Endothelial cell of umbilical vein (primary cell): ENCODE results near the gene FAS. TPM values are rescaled to one million over a fixed set of nuclear protein-coding genes. Genes with fewer than 3 reads are reported as not detected.
A peak's percentile ranks its signal among the peaks of the same experiment; 100 is the strongest.

Experiments
- Bru-seq: library from RNA; stranded (reverse); fragments of 400-500 nt; gene quantifications from one replicate; lab custom pipeline; 2021; lab: Mats Ljungman, UMichigan
- BruChase-seq, 2 experiments: library from RNA; stranded (reverse); fragments of 400-500 nt; gene quantifications; one replicate each; lab custom pipeline; 2021; lab: Mats Ljungman, UMichigan
- BruUV-seq: library from RNA; stranded (reverse); fragments of 400-500 nt; replicated peaks from 2 replicates; lab custom pipeline; 2021; lab: Mats Ljungman, UMichigan
- CTCF ChIA-PET: fragments of 300-600, 350-600 bp; sonication (Branson Sonifier 250); formaldehyde crosslinking; loops from one replicate; lab custom pipeline; 2021; ENCODE audit warnings: antibody characterized with exemption, inconsistent platforms; lab: Charles Lee
- POLR2A ChIA-PET: fragments of 300-600, 350-600 bp; sonication (Branson Sonifier 250); formaldehyde crosslinking; loops from one replicate; lab custom pipeline; 2021; ENCODE audit warnings: antibody characterized with exemption, inconsistent platforms; lab: Charles Lee
- DNase-seq: peaks from one replicate; pipeline ENCODE4 v3.0.0-alpha.2; 2011; ENCODE audit warnings: low read depth, low spot score
- FAIRE-seq: peaks from 2 replicates; lab custom pipeline; 2011; peaks lifted over from hg19 to GRCh38; lab: Jason Lieb, UNC
- H2AFZ ChIP-seq: 2 replicates; pipeline ENCODE4 v1.6.0; 2012; ENCODE audit warnings: low read depth, low read length, control low read depth, inconsistent platforms
- H3K27ac ChIP-seq: 2 replicates; pipeline ENCODE4 v1.5.1; 2011; ENCODE audit warnings: low read depth, mild to moderate bottlenecking, control low read depth, low read length, moderate library complexity; ENCODE audit not compliant: insufficient read depth
- H3K27me3 ChIP-seq, 2 experiments: 2 replicates each; pipeline versions ENCODE4 v1.6.0 to v1.6.1; 2011; ENCODE audit warnings: low read length in 2 of 2, mixed read lengths in 1 of 2; ENCODE audit not compliant: control insufficient read depth in 2 of 2, insufficient read depth in 2 of 2
- H3K36me3 ChIP-seq, 2 experiments: 2 replicates in 1 of 2; 3 replicates in 1 of 2; pipeline ENCODE4 v1.5.1; 2011; ENCODE audit warnings: low read length in 2 of 2, mild to moderate bottlenecking in 1 of 2, moderate library complexity in 1 of 2; ENCODE audit not compliant: control insufficient read depth in 2 of 2, insufficient read depth in 2 of 2; ENCODE audit errors: extremely low read depth in 1 of 2
- H3K4me1 ChIP-seq: 3 replicates; pipeline ENCODE4 v1.5.1; 2011; ENCODE audit warnings: mild to moderate bottlenecking, low read length; ENCODE audit not compliant: control insufficient read depth, insufficient read depth; ENCODE audit errors: extremely low read depth
- H3K4me2 ChIP-seq: 2 replicates; pipeline ENCODE4 v1.6.1; 2011; ENCODE audit warnings: low read length, control low read depth, mixed read lengths; ENCODE audit not compliant: insufficient read depth
- H3K4me3 ChIP-seq, 3 experiments: fragments of 200-600 bp in 1 of 3; sonication (generic), shearing (Covaris generic) in 1 of 3; replicated peaks in 1 of 3; 2 replicates each; pipeline ENCODE4 v1.5.1; 2011 to 2016; ENCODE audit warnings: control low read depth in 3 of 3, low read length in 3 of 3, mild to moderate bottlenecking in 2 of 3, inconsistent platforms in 1 of 3, low read depth in 1 of 3, moderate library complexity in 1 of 3; ENCODE audit not compliant: insufficient read depth in 1 of 3
- H3K79me2 ChIP-seq: 2 replicates; pipeline ENCODE4 v1.6.0; 2012; ENCODE audit warnings: low read length, inconsistent platforms; ENCODE audit not compliant: control insufficient read depth, insufficient read depth
- H3K9ac ChIP-seq: replicated peaks from 2 replicates; pipeline ENCODE3; 2011; ENCODE audit warnings: low read length, control low read depth; ENCODE audit not compliant: insufficient read depth; ENCODE audit errors: extremely low read depth
- H3K9me1 ChIP-seq: replicated peaks from 3 replicates; pipeline ENCODE4 v1.6.0; 2011; ENCODE audit warnings: mild to moderate bottlenecking, low read length; ENCODE audit not compliant: control insufficient read depth, insufficient read depth; ENCODE audit errors: extremely low read depth
- H3K9me3 ChIP-seq: replicated peaks from 2 replicates; pipeline ENCODE4 v1.5.1; 2012; ENCODE audit warnings: low read length, inconsistent platforms; ENCODE audit not compliant: control insufficient read depth, insufficient read depth
- H4K20me1 ChIP-seq: replicated peaks from 2 replicates; pipeline ENCODE3; 2011; ENCODE audit warnings: mild to moderate bottlenecking, low read length; ENCODE audit not compliant: control insufficient read depth, insufficient read depth; ENCODE audit errors: extremely low read depth
- EZH2 ChIP-seq: IDR thresholded peaks from 2 replicates; pipeline ENCODE4 v1.6.1; 2012; ENCODE audit warnings: borderline replicate concordance, low read depth, mild to moderate bottlenecking, moderate library complexity, low read length, inconsistent platforms; ENCODE audit not compliant: severe bottlenecking
- FOS ChIP-seq: IDR thresholded peaks from 2 replicates; pipeline ENCODE4 v1.6.1; 2011; ENCODE audit warnings: mild to moderate bottlenecking, low read length, moderate library complexity, borderline replicate concordance; ENCODE audit not compliant: insufficient read depth
- GATA2 ChIP-seq: IDR thresholded peaks from 2 replicates; pipeline ENCODE4 v1.7.0; 2011; ENCODE audit warnings: low read depth, mild to moderate bottlenecking, moderate library complexity, mixed read lengths, low read length; ENCODE audit not compliant: insufficient read length, insufficient read depth
- JUN ChIP-seq: IDR thresholded peaks from 2 replicates; pipeline ENCODE4 v1.6.1; 2011; ENCODE audit warnings: borderline replicate concordance, low read depth; ENCODE audit not compliant: insufficient read length, insufficient read depth
- MYC ChIP-seq: IDR thresholded peaks from one replicate; pipeline ENCODE4 v1.6.1; 2011; ENCODE audit warnings: mild to moderate bottlenecking, low read depth, low read length
- POLR2AphosphoS5 ChIP-seq: IDR thresholded peaks from 2 replicates; pipeline ENCODE4 v1.6.1; 2012; ENCODE audit warnings: low read depth, mild to moderate bottlenecking, control low read depth, low read length, moderate library complexity; ENCODE audit not compliant: insufficient read depth
- dilution Hi-C: fragments of 300-500 bp; cut with MboI; formaldehyde crosslinking; loops from one replicate; pipeline ENCODE4 v1.15.0; 2019; ENCODE audit warnings: low sequenced_read_pairs; ENCODE audit not compliant: extremely low pct_ligation_motif_present
- intact Hi-C: fragments of 100-400 bp; cut with micrococcal nuclease; formaldehyde crosslinking; loops from one replicate; pipeline ENCODE4 v1.10.0; 2022
- long read RNA-seq: library from polyadenylated mRNA; stranded (forward); transcript quantifications from one replicate; pipeline ENCODE4 v2.0.0, GENCODE V29; 2021
- polyA minus RNA-seq, 3 experiments: library from RNA; depleted of rRNA, polyadenylated mRNA; stranded (reverse); fragments of >200 nt; gene quantifications; 1 replicate in 1 of 3; 2 replicates in 2 of 3; pipeline ENCODE4 v1.2.3, GENCODE V29; 2011
- polyA plus RNA-seq, 4 experiments: library from polyadenylated mRNA; depleted of rRNA in 3 of 4; stranded (reverse) in 3 of 4; unstranded in 1 of 4; fragments of >200 nt; gene quantifications; 2 replicates each; pipeline versions ENCODE4 v1.2.1 to v1.2.3, GENCODE V29; 2011 to 2012; ENCODE audit warnings: missing spikeins in 1 of 4
- total RNA-seq: library from RNA; stranded (reverse); gene quantifications from 2 replicates; pipeline ENCODE4 v1.2.3, GENCODE V29; 2021
- TF ChIP-seq, protein P1 (sequence below), 2 donors: IDR thresholded peaks; 1 replicate in 1 of 2; 2 replicates in 1 of 2; pipeline ENCODE4 v1.5.1; 2011; ENCODE audit warnings: low read length in 2 of 2, mild to moderate bottlenecking in 2 of 2, moderate library complexity in 2 of 2, control low read depth in 1 of 2, inconsistent platforms in 1 of 2, low read depth in 1 of 2; ENCODE audit not compliant: insufficient read depth in 1 of 2; ENCODE audit errors: extremely low read depth in 1 of 2

Gene FAS
- 6.0 and 6.1 TPM in 2 replicates for total RNA-seq
- polyA plus RNA-seq, result 1.7 and 2.0 TPM in 2 replicates
- polyA plus RNA-seq (2011; cell fraction: cytosol; rRNA removed), result 3.0 and 3.6 TPM in 2 replicates
- 6.6 and 7.0 TPM in 2 replicates for polyA plus RNA-seq (2011; cell fraction: nucleus; rRNA removed)
- polyA plus RNA-seq (2012), result 6.3 and 11.4 TPM in 2 replicates
- 2.7 and 4.0 TPM in 2 replicates for polyA minus RNA-seq
- 9.7 TPM for polyA minus RNA-seq (2011; cell fraction: cytosol; rRNA and poly(A)+ RNA removed)
- 2.9 and 4.3 TPM in 2 replicates for polyA minus RNA-seq (2011; cell fraction: nucleus; rRNA and poly(A)+ RNA removed)
- percentile 44 among the genes with signal in this experiment for Bru-seq, nascent RNA
- percentile 59 among the genes with signal in this experiment for BruChase-seq, experiment 1, labeled RNA remaining after a 6-hour chase
- BruChase-seq, experiment 2, labeled RNA remaining after a 2-hour chase, result percentile 54 among the genes with signal in this experiment
- long read RNA-seq, transcript FAS-204 (9 exons, 2,563 nt), result major isoform, 8 of 10 reads
- long read RNA-seq, partial matches to known transcripts, result 0 of 10 reads
- long read RNA-seq, other reads (novel, unspliced or antisense), result 1 of 10 reads

DNA sequence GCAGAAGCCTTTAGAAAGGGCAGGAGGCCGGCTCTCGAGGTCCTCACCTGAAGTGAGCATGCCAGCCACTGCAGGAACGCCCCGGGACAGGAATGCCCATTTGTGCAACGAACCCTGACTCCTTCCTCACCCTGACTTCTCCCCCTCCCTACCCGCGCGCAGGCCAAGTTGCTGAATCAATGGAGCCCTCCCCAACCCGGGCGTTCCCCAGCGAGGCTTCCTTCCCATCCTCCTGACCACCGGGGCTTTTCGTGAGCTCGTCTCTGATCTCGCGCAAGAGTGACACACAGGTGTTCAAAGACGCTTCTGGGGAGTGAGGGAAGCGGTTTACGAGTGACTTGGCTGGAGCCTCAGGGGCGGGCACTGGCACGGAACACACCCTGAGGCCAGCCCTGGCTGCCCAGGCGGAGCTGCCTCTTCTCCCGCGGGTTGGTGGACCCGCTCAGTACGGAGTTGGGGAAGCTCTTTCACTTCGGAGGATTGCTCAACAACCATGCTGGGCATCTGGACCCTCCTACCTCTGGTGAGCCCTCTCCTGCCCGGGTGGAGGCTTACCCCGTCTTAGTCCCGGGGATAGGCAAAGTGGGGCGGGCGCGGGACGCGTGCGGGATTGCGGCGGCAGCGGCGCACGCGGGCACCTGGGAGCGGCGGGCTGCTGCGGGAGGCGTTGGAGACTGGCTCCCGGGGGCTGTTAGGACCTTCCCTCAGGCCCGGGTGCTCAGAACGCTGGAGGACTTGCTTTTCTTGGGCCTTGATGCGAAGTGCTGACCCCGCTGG is at the start of gene FAS:
FAS (plus strand) TSS at position 415 of the 777 bp plus-strand sequence; CDS start at position 494, 79 bp downstream.
- peak within 1 kb of the TSS; percentile 6 for H3K27ac ChIP-seq
- H3K9me1 ChIP-seq, result no peaks in the 10 kb centered on the region
- TF ChIP-seq FOS, result no peak
- TF ChIP-seq POLR2AphosphoS5, result no peak
- no peak for TF ChIP-seq GATA2
- no peak for TF ChIP-seq JUN
- TF ChIP-seq, protein P1, sequence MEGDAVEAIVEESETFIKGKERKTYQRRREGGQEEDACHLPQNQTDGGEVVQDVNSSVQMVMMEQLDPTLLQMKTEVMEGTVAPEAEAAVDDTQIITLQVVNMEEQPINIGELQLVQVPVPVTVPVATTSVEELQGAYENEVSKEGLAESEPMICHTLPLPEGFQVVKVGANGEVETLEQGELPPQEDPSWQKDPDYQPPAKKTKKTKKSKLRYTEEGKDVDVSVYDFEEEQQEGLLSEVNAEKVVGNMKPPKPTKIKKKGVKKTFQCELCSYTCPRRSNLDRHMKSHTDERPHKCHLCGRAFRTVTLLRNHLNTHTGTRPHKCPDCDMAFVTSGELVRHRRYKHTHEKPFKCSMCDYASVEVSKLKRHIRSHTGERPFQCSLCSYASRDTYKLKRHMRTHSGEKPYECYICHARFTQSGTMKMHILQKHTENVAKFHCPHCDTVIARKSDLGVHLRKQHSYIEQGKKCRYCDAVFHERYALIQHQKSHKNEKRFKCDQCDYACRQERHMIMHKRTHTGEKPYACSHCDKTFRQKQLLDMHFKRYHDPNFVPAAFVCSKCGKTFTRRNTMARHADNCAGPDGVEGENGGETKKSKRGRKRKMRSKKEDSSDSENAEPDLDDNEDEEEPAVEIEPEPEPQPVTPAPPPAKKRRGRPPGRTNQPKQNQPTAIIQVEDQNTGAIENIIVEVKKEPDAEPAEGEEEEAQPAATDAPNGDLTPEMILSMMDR (IDR thresholded peaks at IDR 0.05; ENCODE audit: extremely low read depth in 1 of 2, insufficient read depth in 1 of 2, low read depth in 1 of 2, low read length in 2 of 2), result no peak
- TF ChIP-seq EZH2, result no peak
- TF ChIP-seq MYC, result no peak
- H2AFZ ChIP-seq, result peak within 1 kb of the TSS; percentile 77
- peak within 1 kb of the TSS; percentile 50 for H3K9ac ChIP-seq
- FAIRE-seq, result no peak
- BruUV-seq, result TSS peak; percentile 76
- H3K27me3 ChIP-seq, result peaks cover 11 to 22% of the 10 kb centered on the region in 2 experiments
- no peaks in the 10 kb centered on the region for H3K36me3 ChIP-seq
- intact Hi-C loops, result loop anchor here (1.0 to 2.0 kb wide), 6 partner anchors 13 to 289 kb away; partner anchors contain the start of genes CH25H and STAMBPL1
- no peaks in the 10 kb centered on the region for H3K79me2 ChIP-seq
- DNase-seq, result peak; percentile 53
- POLR2A ChIA-PET, result interaction anchor here (1.1 kb wide), 1 partner anchor 10 kb away, joined by 3 read pairs; no protein-coding TSS in a partner anchor
- H3K9me3 ChIP-seq, result no peaks in the 10 kb centered on the region
- CTCF ChIA-PET, result interaction anchor here (0.6 to 4.2 kb wide), 20 partner anchors 8 to 425 kb away, joined by 3 to 103 read pairs (median 6); partner anchors contain the start of gene IFIT1
- peaks cover 12% of the 10 kb centered on the region for H3K4me1 ChIP-seq
- H4K20me1 ChIP-seq, result no peaks in the 10 kb centered on the region
- peak within 1 kb of the TSS; percentile 76 to 84 (median 84) for H3K4me3 ChIP-seq
- H3K4me2 ChIP-seq, result peak within 1 kb of the TSS; percentile 83
- dilution Hi-C loops, result loop anchor here (25.0 kb wide), 1 partner anchor 222 kb away; the partner anchor contains the start of gene CH25H
